Activated naive CD8-positive, alpha-beta T cell (primary cell): ENCODE data around the gene CAPS2.
"Not testable (repeated sequence)": the region's sequence is repeated elsewhere in the genome, so short reads cannot be mapped to it uniquely, and the experiment has no call there.

Experiments used
- H3K27ac Mint-ChIP-seq: one replicate; pipeline ENCODE4 v1.8.0; 2021; ENCODE audit warnings: mixed read lengths
- H3K27me3 Mint-ChIP-seq: one replicate; pipeline ENCODE4 v1.8.0; 2021; ENCODE audit warnings: mixed read lengths
- H3K36me3 Mint-ChIP-seq: one replicate; pipeline ENCODE4 v1.8.0; 2021; ENCODE audit warnings: mixed read lengths
- H3K4me1 Mint-ChIP-seq: one replicate; pipeline ENCODE4 v1.8.0; 2021; ENCODE audit warnings: low read depth, mixed read lengths
- H3K4me3 Mint-ChIP-seq: one replicate; pipeline ENCODE4 v1.8.0; 2021; ENCODE audit warnings: mild to moderate bottlenecking, mixed read lengths
- H3K9me3 Mint-ChIP-seq: one replicate; pipeline ENCODE4 v1.8.0; 2021; ENCODE audit warnings: low read depth, mixed read lengths

CAPS2 gene

DNA sequence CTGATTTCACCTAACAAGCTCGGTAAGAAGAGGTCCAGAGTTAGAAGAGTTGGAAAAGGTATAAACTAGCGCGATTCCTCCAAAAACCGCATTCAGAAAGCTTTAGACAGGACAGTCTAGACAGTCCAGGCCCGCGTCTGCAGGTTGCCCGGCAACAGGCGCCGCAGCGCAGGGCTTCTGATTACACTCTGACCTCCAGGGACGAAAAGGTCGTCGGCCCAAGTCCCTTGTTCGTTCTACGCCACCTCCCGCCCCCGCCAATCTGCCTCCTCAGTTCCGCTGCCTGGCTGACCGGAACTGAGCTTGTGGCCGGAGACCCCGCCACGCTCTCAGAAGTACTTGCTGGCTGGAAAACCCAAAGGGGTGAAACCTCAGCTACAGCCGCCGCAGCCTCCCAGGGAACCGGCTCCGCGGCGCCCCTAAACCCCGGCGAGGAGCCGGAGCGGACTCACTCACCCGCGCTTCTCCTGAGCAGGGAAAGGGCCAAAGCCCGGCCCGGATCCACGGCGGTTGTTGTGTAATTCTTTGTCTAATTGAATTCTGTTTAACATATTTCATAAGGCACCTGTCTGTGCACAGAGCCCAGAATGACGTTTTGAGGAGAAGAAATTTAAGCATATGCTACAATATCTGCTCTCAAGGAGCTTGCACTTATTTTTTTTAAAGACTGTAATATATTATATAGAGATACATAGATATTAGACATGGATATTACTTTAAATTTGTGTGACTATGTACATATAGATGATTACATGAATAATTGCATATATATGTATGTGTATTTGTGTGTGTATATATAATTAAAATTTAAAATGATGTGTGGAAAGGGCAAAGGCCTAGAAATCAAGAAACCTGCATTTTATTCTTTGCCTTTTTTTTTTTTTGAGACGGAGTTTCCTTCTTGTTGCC, at the start of gene CAPS2:
CAPS2 (minus strand) TSS at position 407 of the 909 bp plus-strand sequence. CDS start 3,826 bp downstream, outside the sequence.
- peak within 1 kb of the TSS; percentile 87 for H3K4me3 Mint-ChIP-seq
- no peaks in the 10 kb centered on the region for H3K36me3 Mint-ChIP-seq
- H3K27ac Mint-ChIP-seq: no peak within 1 kb of the TSS
- peaks cover 22% of the 10 kb centered on the region for H3K4me1 Mint-ChIP-seq
- peaks cover 36% of the 10 kb centered on the region for H3K27me3 Mint-ChIP-seq
- no peaks in the 10 kb centered on the region for H3K9me3 Mint-ChIP-seq

DNA sequence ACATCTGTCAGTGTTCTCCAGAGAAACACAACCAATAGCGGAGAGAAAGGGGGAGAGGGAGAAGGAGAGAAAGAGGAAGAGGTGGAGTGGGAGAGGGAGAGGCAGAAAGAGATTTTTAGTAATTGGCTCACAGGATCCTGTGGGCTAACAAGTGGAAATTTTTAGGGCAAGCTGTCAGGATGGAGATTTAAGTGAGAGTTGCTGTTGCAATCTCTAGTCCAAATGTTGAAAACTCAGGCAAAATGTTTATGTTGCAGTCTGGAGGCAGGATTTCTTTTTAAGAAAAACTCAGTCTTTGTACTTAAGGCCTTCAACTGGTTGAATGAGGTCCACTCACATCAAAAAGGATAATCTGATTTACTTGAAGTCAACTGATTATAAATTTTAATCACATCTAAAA, 48.2 kb upstream of the CAPS2 start:
- H3K27ac Mint-ChIP-seq: no peak overlapping the region
- H3K36me3 Mint-ChIP-seq: peaks cover 6% of the 10 kb centered on the region
- no peaks in the 10 kb centered on the region for H3K9me3 Mint-ChIP-seq
- H3K4me3 Mint-ChIP-seq: no peak overlapping the region
- no peaks in the 10 kb centered on the region for H3K4me1 Mint-ChIP-seq
- no peaks in the 10 kb centered on the region for H3K27me3 Mint-ChIP-seq

DNA sequence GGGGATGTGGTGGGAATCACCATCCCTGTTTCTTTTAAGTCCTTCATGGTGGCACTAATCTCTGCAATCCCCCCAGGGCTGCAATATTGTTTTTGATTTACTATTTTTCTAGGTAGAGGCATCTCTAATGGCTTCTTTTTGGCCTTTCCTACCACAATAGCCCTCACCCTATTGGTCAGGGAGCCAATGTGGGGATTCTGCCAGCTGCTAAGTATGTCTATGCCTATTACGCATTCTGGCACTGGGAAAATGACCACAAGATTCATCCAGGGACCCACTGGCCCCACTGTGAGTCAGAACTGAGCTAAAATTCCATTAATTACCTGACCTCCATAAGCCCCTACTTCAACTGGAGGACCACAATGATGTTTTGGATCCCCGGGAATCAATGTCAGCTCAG, 44.8 kb upstream of the CAPS2 start:
- Mint-ChIP-seq H3K27me3 (no peaks in the 10 kb centered on the region), H3K27ac (no peak overlapping the region), H3K4me3 (no peak overlapping the region)

DNA sequence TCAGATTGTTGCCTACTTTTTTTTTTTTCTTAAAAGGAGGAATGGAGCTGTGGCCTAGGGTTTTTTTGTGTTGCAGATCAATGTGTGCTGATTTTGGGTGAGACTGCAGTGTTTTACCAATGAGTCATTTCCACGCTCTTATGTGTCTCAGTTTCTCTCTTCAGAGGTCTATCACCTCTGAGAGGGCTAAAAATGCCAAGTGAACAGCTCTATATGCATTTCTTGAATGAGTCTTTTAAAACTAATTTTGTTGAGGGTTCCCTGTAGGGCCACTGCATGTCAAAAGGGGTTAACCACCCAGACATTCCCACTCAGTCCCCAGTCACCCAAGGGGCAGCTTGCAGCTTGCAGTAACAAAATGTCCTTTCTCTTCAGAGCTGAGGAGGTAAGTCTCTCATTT, 36.5 kb upstream of the CAPS2 start:
- Mint-ChIP-seq H3K4me1 (peaks cover 2% of the 10 kb centered on the region), H3K27ac (no peak overlapping the region), H3K9me3 (no peaks in the 10 kb centered on the region), H3K4me3 (no peak overlapping the region), H3K27me3 (no peaks in the 10 kb centered on the region), H3K36me3 (no peaks in the 10 kb centered on the region)

More for the DNA sequence above, 44.8 kb upstream of the CAPS2 start:
- Mint-ChIP-seq H3K4me1 (no peaks in the 10 kb centered on the region), H3K9me3 (no peaks in the 10 kb centered on the region), H3K36me3 (peaks cover 8% of the 10 kb centered on the region)

DNA sequence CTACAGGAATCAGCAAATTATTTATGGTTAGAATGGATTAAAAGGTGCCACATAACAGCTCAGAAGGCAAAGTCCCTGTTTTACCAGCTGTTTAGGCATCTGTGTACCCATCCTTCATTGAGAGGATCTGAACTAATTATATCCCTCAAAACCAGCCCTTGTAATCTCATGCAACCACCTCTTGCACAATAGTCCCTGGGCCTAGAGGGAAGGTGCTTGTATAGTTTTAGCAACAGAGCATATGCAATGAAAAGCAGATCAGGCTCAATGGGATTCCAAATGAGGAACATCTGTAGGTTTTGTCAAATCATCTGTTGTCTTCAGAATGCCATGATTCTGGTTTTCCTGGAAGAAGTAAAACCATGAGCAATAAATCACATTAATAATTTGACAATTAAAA, 34.8 kb upstream of the CAPS2 start:
- Mint-ChIP-seq H3K36me3 (no peaks in the 10 kb centered on the region), H3K4me1 (peaks cover 10% of the 10 kb centered on the region), H3K4me3 (no peak overlapping the region), H3K9me3 (no peaks in the 10 kb centered on the region), H3K27ac (no peak overlapping the region), H3K27me3 (no peaks in the 10 kb centered on the region)

DNA sequence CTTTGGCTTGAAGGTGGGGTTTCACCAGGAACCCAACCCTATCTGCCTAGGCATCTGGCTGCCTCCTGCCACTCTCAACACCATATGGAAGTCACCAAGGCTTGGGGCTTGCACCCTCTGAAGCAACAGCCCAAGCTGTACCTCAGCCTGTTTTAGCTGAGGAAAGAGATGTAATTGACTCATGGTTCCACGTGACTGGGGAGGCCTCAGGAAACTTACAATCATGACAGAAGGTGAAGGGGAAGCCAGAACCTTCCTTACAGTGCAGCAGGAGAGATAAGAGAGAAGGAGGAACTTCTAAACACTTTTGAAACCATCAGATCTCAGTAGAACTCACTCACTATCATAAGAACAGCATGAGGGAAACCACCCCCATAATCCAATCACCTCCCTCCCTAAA, 31.3 kb upstream of the CAPS2 start:
- Mint-ChIP-seq H3K36me3 (no peaks in the 10 kb centered on the region), H3K9me3 (no peaks in the 10 kb centered on the region), H3K27ac (no peak overlapping the region), H3K27me3 (no peaks in the 10 kb centered on the region), H3K4me3 (no peak overlapping the region), H3K4me1 (peaks cover 10% of the 10 kb centered on the region)

- Mint-ChIP-seq H3K27me3 (no peaks in the 10 kb centered on the region), H3K9me3 (no peaks in the 10 kb centered on the region), H3K4me3 (no peak overlapping the region), H3K36me3 (no peaks in the 10 kb centered on the region), H3K4me1 (peaks cover 9% of the 10 kb centered on the region), H3K27ac (no peak overlapping the region)
These were observed 30.8 kb upstream of the CAPS2 start for GRCh38 chr12:75360920-75361319.

DNA sequence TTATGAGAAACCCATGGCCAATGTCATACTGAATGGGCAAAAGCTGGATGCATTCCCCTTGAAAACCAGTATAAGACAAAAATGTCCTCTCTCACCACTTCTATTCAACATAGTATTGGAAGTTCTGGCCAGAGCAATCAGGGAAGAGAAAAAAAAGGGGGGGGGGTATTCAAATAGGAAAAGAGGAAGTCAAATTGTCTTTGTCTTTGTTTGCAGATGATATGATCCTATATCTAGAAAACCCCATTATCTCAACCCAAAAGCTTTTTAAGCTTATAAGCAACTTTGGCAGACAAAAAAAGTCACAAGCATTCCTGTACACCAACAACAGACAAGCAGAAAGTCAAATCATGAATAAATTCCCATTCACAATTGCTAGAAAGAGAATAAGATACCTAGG, 23.9 kb upstream of the CAPS2 start:
- Mint-ChIP-seq H3K27ac (no peak overlapping the region), H3K4me3 (no peak overlapping the region), H3K9me3 (peaks cover 4% of the 10 kb centered on the region), H3K36me3 (peaks cover 12% of the 10 kb centered on the region), H3K4me1 (no peaks in the 10 kb centered on the region), H3K27me3 (no peaks in the 10 kb centered on the region)

GRCh38 chr12:75350413-75350812, 20.3 kb upstream of the CAPS2 start:
- Mint-ChIP-seq H3K4me3 (no peak overlapping the region), H3K4me1 (peaks cover 3% of the 10 kb centered on the region), H3K36me3 (peaks cover 12% of the 10 kb centered on the region), H3K27ac (no peak overlapping the region), H3K27me3 (no peaks in the 10 kb centered on the region), H3K9me3 (peaks cover 4% of the 10 kb centered on the region)

DNA sequence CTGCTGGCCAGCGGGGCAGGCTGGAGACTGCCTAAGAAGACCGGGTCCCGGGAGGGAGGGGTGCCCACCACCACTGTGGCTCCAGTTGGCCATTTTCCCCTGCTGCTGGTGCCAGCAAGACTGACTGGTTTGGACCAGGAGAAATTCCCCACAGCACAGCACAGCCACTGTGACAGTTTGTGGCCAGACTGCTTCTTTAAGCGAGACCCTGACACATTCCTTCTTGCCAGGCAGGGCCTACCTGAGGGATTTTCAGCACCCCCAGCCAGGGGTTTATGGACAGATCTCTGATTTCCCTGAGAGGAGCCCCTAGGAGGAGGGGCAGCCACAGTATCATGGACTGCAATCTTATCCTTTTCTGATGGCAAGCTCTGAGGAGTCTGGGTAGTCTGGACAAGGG, 19.8 kb upstream of the CAPS2 start:
- Mint-ChIP-seq H3K9me3 (peaks cover 4% of the 10 kb centered on the region), H3K36me3 (peaks cover 9% of the 10 kb centered on the region), H3K4me3 (no peak overlapping the region), H3K27me3 (no peaks in the 10 kb centered on the region), H3K27ac (no peak overlapping the region), H3K4me1 (peaks cover 3% of the 10 kb centered on the region)

DNA sequence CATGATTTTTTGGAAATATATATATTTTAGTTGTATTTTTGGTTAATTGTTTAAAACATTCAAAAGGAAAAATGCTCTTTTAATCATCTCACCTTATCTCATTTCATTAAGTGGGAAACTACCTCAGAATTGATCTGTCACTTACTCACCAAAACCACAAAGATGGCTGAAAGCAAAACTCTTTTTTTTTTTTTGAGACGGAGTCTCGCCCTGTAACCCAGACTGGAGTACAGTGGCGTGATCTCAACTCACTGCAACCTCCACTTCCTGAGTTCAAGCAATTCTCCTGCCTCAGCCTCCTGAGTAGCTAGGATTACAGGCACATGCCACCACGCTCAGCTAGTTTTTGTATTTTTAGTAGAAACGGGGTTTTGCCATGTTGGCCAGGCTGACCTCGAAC, 16.1 kb upstream of the CAPS2 start:
- H3K27ac Mint-ChIP-seq, H3K4me1 Mint-ChIP-seq, H3K9me3 Mint-ChIP-seq, H3K27me3 Mint-ChIP-seq, H3K4me3 Mint-ChIP-seq, H3K36me3 Mint-ChIP-seq: not testable (repeated sequence)

DNA sequence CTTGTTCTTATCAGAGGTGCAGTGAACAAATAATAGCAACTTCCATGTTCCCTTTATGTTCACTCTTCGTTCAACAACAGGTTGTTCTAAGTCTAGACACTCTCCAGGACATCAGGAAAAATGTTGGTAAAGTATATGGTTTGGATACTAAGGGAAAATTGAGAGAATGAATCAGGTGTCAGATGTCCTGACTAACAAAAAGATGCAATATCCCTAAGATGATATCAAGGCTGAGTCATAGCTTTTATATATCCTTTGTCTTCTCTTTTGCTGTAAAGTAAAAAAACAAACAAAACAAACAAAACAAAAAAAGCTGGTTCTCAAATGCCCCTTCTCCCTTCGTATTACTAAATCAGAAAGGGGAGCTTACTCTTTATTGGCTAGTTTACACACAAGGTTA, 15.4 kb upstream of the CAPS2 start:
- Mint-ChIP-seq H3K27me3 (peaks cover 3% of the 10 kb centered on the region), H3K4me1 (peaks cover 3% of the 10 kb centered on the region), H3K9me3 (no peaks in the 10 kb centered on the region), H3K27ac (no peak overlapping the region), H3K4me3 (no peak overlapping the region), H3K36me3 (no peaks in the 10 kb centered on the region)

DNA sequence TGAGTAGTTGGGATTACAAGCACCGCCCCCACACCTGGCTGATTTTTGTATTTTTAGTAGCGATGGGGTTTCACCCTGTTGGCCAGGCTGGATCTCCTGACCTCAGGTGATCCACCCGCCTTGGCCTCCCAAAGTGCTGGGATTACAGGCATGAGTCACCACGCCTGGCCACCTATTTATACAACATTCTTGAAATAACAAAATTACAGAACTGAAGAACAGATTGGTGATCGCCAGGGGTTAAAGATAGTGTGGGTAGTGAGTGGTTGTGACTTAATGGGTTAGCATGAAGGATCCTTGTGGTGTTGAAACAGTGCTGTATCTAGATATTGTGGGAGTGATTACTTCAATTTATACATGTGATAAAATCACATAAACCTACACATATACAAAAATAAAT, 11.7 kb upstream of the CAPS2 start:
- Mint-ChIP-seq H3K9me3 (no peaks in the 10 kb centered on the region), H3K27ac (no peak overlapping the region), H3K4me3 (no peak overlapping the region), H3K4me1 (peaks cover 9% of the 10 kb centered on the region), H3K27me3 (peaks cover 3% of the 10 kb centered on the region), H3K36me3 (no peaks in the 10 kb centered on the region)

DNA sequence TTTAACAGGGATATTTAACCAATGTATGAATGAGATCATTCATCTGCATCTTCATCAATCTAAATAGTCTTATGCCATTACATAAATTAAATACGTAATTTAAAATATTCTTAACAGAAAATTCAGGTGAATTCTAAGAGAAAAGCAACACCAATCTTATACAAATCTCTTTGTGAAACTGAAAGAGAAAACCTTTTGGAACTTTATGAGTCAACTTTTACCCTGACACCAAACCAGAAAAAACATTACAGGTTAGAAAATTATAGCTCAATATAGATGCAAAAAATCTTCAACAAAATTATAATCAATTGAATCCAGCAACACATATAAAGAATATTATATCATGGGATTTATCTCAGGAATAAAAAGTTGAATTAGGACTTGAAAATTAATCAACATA, 7.8 kb upstream of the CAPS2 start:
- H3K4me3 Mint-ChIP-seq: no peak overlapping the region

GRCh38 chr12:75334384-75335030, 4.4 kb upstream of the CAPS2 start, which contains the start of gene GLIPR1L1:
Gene GLIPR1L1, plus strand, starts transcription at chr12:75334670. Its CDS starts 59 bp downstream, at chr12:75334729.
- no peaks in the 10 kb centered on the region for H3K9me3 Mint-ChIP-seq
- H3K27me3 Mint-ChIP-seq: peaks cover 24% of the 10 kb centered on the region
- H3K36me3 Mint-ChIP-seq: no peaks in the 10 kb centered on the region
- H3K4me1 Mint-ChIP-seq: peaks cover 26% of the 10 kb centered on the region
- H3K27ac Mint-ChIP-seq: no peak within 1 kb of the TSS
- H3K4me3 Mint-ChIP-seq: peak within 1 kb of the TSS; percentile 75

More for the DNA sequence above, 7.8 kb upstream of the CAPS2 start:
- Mint-ChIP-seq H3K9me3 (no peaks in the 10 kb centered on the region), H3K36me3 (no peaks in the 10 kb centered on the region), H3K27ac (no peak overlapping the region), H3K4me1 (peaks cover 18% of the 10 kb centered on the region), H3K27me3 (peaks cover 16% of the 10 kb centered on the region)
